Astrocyte (in vitro differentiated cells and primary cell): ENCODE data around the gene CRYL1. TPM values are rescaled to one million over a fixed set of nuclear protein-coding genes. Genes with fewer than 3 reads are reported as not detected.

Experiments used
- DNase-seq: peaks from one replicate; pipeline ENCODE4 v3.0.0-alpha.2; 2010; ENCODE audit warnings: low read depth
- FAIRE-seq: peaks from 2 replicates; lab custom pipeline; 2011; peaks lifted over from hg19 to GRCh38; lab: Jason Lieb, UNC
- H2AFZ ChIP-seq: 2 replicates; pipeline ENCODE4 v1.6.0; 2012; ENCODE audit warnings: low read depth, low read length, inconsistent platforms
- H3K27ac ChIP-seq: 2 replicates; pipeline ENCODE4 v1.5.1; 2011; ENCODE audit warnings: low read depth, low read length, inconsistent platforms
- H3K27me3 ChIP-seq: 2 replicates; pipeline ENCODE4 v1.6.0; 2011; ENCODE audit warnings: low read length, inconsistent platforms; ENCODE audit not compliant: insufficient read depth
- H3K36me3 ChIP-seq: 2 replicates; pipeline ENCODE4 v1.5.1; 2011; ENCODE audit warnings: low read length, inconsistent platforms; ENCODE audit not compliant: insufficient read depth
- H3K4me1 ChIP-seq: 2 replicates; pipeline ENCODE4 v1.5.1; 2011; ENCODE audit warnings: low read length, inconsistent platforms; ENCODE audit not compliant: insufficient read depth
- H3K4me2 ChIP-seq: 2 replicates; pipeline ENCODE4 v1.6.0; 2012; ENCODE audit warnings: low read length, inconsistent platforms
- H3K4me3 ChIP-seq: 2 replicates; pipeline ENCODE4 v1.5.1; 2011; ENCODE audit warnings: low read depth, mild to moderate bottlenecking, low read length, inconsistent platforms; ENCODE audit not compliant: insufficient read depth
- H3K79me2 ChIP-seq: 2 replicates; pipeline ENCODE4 v1.6.0; 2012; ENCODE audit warnings: mild to moderate bottlenecking, low read length, inconsistent platforms; ENCODE audit not compliant: insufficient read depth
- H3K9ac ChIP-seq: 2 replicates; pipeline ENCODE4 v1.6.0; 2012; ENCODE audit warnings: mild to moderate bottlenecking, low read length, inconsistent platforms
- H3K9me3 ChIP-seq: 2 replicates; pipeline ENCODE4 v1.5.1; 2012; ENCODE audit warnings: low read depth, mild to moderate bottlenecking, low read length, inconsistent platforms; ENCODE audit not compliant: insufficient read depth
- H4K20me1 ChIP-seq: 2 replicates; pipeline ENCODE4 v1.6.0; 2012; ENCODE audit warnings: low read length, inconsistent platforms; ENCODE audit not compliant: insufficient read depth
- H3K27ac Mint-ChIP-seq: one replicate; pipeline ENCODE4 v1.8.0; 2021; ENCODE audit warnings: mild to moderate bottlenecking, mixed read lengths; ENCODE audit not compliant: unreplicated experiment
- H3K27me3 Mint-ChIP-seq: one replicate; pipeline ENCODE4 v1.8.0; 2021; ENCODE audit warnings: low read depth, mixed read lengths; ENCODE audit not compliant: unreplicated experiment
- H3K36me3 Mint-ChIP-seq: one replicate; pipeline ENCODE4 v1.8.0; 2021; ENCODE audit warnings: low read depth, mixed read lengths; ENCODE audit not compliant: unreplicated experiment
- H3K4me1 Mint-ChIP-seq: one replicate; pipeline ENCODE4 v1.8.0; 2021; ENCODE audit warnings: low read depth, mixed read lengths; ENCODE audit not compliant: unreplicated experiment
- H3K4me3 Mint-ChIP-seq: one replicate; pipeline ENCODE4 v1.8.0; 2021; ENCODE audit warnings: mild to moderate bottlenecking, moderate library complexity, mixed read lengths; ENCODE audit not compliant: unreplicated experiment
- H3K9me3 Mint-ChIP-seq: one replicate; pipeline ENCODE4 v1.8.0; 2021; ENCODE audit warnings: mild to moderate bottlenecking, mixed read lengths; ENCODE audit not compliant: unreplicated experiment
- EZH2 ChIP-seq: IDR thresholded peaks from 2 replicates; pipeline ENCODE4 v1.6.1; 2012; ENCODE audit warnings: mild to moderate bottlenecking, low read length, inconsistent platforms; ENCODE audit not compliant: insufficient read depth
- total RNA-seq: library from RNA; stranded (reverse); gene quantifications from 2 replicates; pipeline ENCODE4 v1.2.1, GENCODE V29; 2021
- TF ChIP-seq, protein P1 (sequence below): IDR thresholded peaks from 2 replicates; pipeline ENCODE4 v1.5.1; 2011; ENCODE audit warnings: low read depth, mild to moderate bottlenecking, inconsistent platforms, low read length, moderate library complexity; ENCODE audit not compliant: insufficient read depth

Gene CRYL1
- total RNA-seq, 1 donor from 2014 or later = 3.7 TPM

DNA sequence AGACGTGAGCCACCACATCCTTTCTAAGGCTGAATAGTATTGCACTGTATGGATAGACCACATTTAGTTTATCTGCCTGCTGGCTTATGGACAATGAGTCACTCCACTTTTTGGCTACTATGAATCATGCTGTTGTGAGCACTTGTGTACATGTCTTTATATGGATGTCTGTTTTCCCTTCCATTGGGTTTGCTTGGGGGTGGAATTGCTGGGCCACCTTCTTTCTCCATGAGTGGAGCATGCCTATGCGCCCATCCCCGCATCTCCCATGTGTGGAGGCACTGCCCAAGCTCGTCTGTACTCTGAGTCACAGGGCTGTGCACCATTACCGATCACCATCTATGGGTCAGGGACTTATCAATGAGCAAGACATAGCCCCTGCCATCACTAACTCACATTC is 166.3 kb downstream of the CRYL1 start:
- no peaks in the 10 kb centered on the region for H3K9me3 ChIP-seq
- no peaks in the 10 kb centered on the region for H3K36me3 ChIP-seq
- Mint-ChIP-seq H3K36me3 (no peaks in the 10 kb centered on the region), H3K4me1 (peaks cover 33% of the 10 kb centered on the region), H3K9me3 (peaks cover 5% of the 10 kb centered on the region), H3K27me3 (peaks cover 13% of the 10 kb centered on the region), H3K27ac (peak overlapping the region; percentile 64), H3K4me3 (no peak overlapping the region)
- H3K9ac ChIP-seq = no peak overlapping the region
- H3K4me3 ChIP-seq = no peak overlapping the region
- H2AFZ ChIP-seq = no peak overlapping the region
- H4K20me1 ChIP-seq = no peaks in the 10 kb centered on the region
- no peaks in the 10 kb centered on the region for H3K27me3 ChIP-seq
- H3K4me2 ChIP-seq = peak overlapping the region; percentile 27
- no peaks in the 10 kb centered on the region for H3K79me2 ChIP-seq
- FAIRE-seq (peak; percentile 96), DNase-seq (peak; percentile 100)
- no peak for TF ChIP-seq EZH2
- TF ChIP-seq, protein P1, sequence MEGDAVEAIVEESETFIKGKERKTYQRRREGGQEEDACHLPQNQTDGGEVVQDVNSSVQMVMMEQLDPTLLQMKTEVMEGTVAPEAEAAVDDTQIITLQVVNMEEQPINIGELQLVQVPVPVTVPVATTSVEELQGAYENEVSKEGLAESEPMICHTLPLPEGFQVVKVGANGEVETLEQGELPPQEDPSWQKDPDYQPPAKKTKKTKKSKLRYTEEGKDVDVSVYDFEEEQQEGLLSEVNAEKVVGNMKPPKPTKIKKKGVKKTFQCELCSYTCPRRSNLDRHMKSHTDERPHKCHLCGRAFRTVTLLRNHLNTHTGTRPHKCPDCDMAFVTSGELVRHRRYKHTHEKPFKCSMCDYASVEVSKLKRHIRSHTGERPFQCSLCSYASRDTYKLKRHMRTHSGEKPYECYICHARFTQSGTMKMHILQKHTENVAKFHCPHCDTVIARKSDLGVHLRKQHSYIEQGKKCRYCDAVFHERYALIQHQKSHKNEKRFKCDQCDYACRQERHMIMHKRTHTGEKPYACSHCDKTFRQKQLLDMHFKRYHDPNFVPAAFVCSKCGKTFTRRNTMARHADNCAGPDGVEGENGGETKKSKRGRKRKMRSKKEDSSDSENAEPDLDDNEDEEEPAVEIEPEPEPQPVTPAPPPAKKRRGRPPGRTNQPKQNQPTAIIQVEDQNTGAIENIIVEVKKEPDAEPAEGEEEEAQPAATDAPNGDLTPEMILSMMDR = no peak
- peak overlapping the region; percentile 20 for H3K27ac ChIP-seq
- peaks cover 23% of the 10 kb centered on the region for H3K4me1 ChIP-seq

DNA sequence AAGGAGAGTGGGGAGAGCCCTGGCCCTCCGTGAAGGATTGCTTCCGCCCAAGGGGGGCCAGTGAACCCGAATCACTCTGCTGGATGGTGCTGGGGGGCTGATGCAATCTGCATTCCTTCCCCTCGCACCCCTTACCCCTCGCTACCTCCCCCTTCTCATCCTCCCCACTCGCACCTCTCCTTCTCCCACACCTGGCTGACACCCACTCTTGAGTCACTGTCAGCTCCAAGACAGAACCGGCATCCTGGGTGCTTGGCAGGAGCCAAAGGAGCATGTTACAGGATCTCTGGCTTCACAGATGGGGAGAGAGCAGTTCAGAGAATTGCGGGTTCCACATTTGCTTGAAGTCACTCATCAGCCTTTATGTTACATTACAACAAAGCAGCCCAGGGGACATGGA is 167.6 kb downstream of the CRYL1 start:
- H3K4me1 Mint-ChIP-seq = peaks cover 29% of the 10 kb centered on the region
- Histone ChIP-seq H2AFZ (no peak overlapping the region), H3K27ac (no peak overlapping the region), H3K36me3 (no peaks in the 10 kb centered on the region), H3K27me3 (no peaks in the 10 kb centered on the region), H3K9me3 (no peaks in the 10 kb centered on the region), H3K4me3 (no peak overlapping the region), H3K4me2 (no peak overlapping the region), H3K4me1 (peaks cover 16% of the 10 kb centered on the region), H3K79me2 (no peaks in the 10 kb centered on the region), H4K20me1 (no peaks in the 10 kb centered on the region), H3K9ac (no peak overlapping the region)
- H3K27me3 Mint-ChIP-seq = peaks cover 7% of the 10 kb centered on the region
- no peak overlapping the region for H3K27ac Mint-ChIP-seq
- FAIRE-seq = no peak
- peaks cover 5% of the 10 kb centered on the region for H3K9me3 Mint-ChIP-seq
- H3K4me3 Mint-ChIP-seq = no peak overlapping the region
- TF ChIP-seq, protein P1 = no peak
- no peak for TF ChIP-seq EZH2
- no peaks in the 10 kb centered on the region for H3K36me3 Mint-ChIP-seq
- no peak for DNase-seq

DNA sequence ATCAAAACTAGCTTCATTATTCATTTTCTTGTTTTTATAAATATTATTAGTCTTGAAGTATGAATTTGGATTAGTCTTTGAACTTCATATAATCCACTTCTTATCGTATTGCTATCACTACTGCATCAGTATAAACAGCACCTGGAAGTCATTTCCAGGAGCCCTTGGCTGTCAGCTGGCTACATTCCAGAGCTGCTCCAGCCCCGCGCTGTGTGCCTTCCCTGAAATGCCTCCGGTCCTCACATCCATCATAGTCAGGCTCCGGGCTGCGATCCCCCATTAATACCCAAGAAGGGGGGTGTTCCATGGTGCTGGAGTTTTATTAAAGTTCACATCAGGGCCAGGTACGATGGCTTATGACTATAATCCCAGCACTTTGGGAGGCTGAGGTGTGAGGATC is 169.2 kb downstream of the CRYL1 start:
- no peaks in the 10 kb centered on the region for H3K36me3 Mint-ChIP-seq

More for the DNA sequence above, 169.2 kb downstream of the CRYL1 start:
- Mint-ChIP-seq H3K27me3 (no peaks in the 10 kb centered on the region), H3K9me3 (peaks cover 5% of the 10 kb centered on the region), H3K4me3 (no peak overlapping the region), H3K4me1 (peaks cover 41% of the 10 kb centered on the region), H3K27ac (no peak overlapping the region)
- Histone ChIP-seq H3K9me3 (no peaks in the 10 kb centered on the region), H2AFZ (no peak overlapping the region), H3K4me1 (peaks cover 22% of the 10 kb centered on the region), H3K9ac (no peak overlapping the region), H3K4me3 (no peak overlapping the region), H3K27ac (no peak overlapping the region), H3K36me3 (no peaks in the 10 kb centered on the region), H3K27me3 (no peaks in the 10 kb centered on the region), H4K20me1 (no peaks in the 10 kb centered on the region), H3K79me2 (no peaks in the 10 kb centered on the region), H3K4me2 (no peak overlapping the region)
- DNase-seq = peak; percentile 65
- no peak for FAIRE-seq
- no peak for TF ChIP-seq EZH2
- TF ChIP-seq, protein P1 = no peak
